GM12878 (cell line): ENCODE data around the gene MACROD2. TPM values are rescaled to one million over a fixed set of nuclear protein-coding genes. Genes with fewer than 3 reads are reported as not detected.

Source experiments
- ATAC-seq: fragments of 200-7000 bp; cut with Tn5 transposase; 3 replicates; pipeline ENCODE4 v1.9.1; 2020; ENCODE audit warnings: mild to moderate bottlenecking, moderate library complexity
- BruUV-seq: library from RNA; stranded (reverse); fragments of 400-500 nt; replicated peaks from 2 replicates; lab custom pipeline; 2021; lab: Mats Ljungman, UMichigan
- CTCF ChIA-PET: fragments of 300-600 bp; sonication (Branson Sonifier 250); formaldehyde crosslinking; extraction: SDS; loops from one replicate; lab custom pipeline; 2021; ENCODE audit warnings: inconsistent platforms; lab: Yijun Ruan, JAX
- POLR2A ChIA-PET: fragments of 350-600 bp; formaldehyde crosslinking; extraction: SDS; loops from one replicate; lab custom pipeline; 2021; ENCODE audit warnings: inconsistent platforms; lab: Charles Lee
- RAD21 ChIA-PET: fragments of 300-600 bp; sonication (Branson Sonifier 250); formaldehyde crosslinking; loops from one replicate; lab custom pipeline; 2023; ENCODE audit warnings: antibody characterized with exemption; ENCODE audit not compliant: unreplicated experiment; lab: Charles Lee
- SMC1A ChIA-PET: fragments of 300-600 bp; sonication (Branson Sonifier 250); formaldehyde crosslinking; loops from one replicate; lab custom pipeline; 2023; ENCODE audit not compliant: unreplicated experiment, uncharacterized antibody; lab: Charles Lee
- DNase-seq: peaks from one replicate; pipeline ENCODE4 v3.0.0-alpha.2; 2011; ENCODE audit warnings: low read depth, low spot score
- FAIRE-seq: peaks from 3 replicates; lab custom pipeline; 2011; peaks lifted over from hg19 to GRCh38; lab: Jason Lieb, UNC
- H2AFZ ChIP-seq: 2 replicates; pipeline ENCODE4 v1.6.0; 2011; ENCODE audit warnings: low read depth, low read length, control low read depth; ENCODE audit not compliant: control insufficient read depth
- H3K27ac ChIP-seq: 2 replicates; pipeline ENCODE4 v1.5.1; 2011; ENCODE audit warnings: control low read depth; ENCODE audit not compliant: control insufficient read depth, insufficient read depth
- H3K27me3 ChIP-seq, 2 experiments: replicated peaks in 1 of 2; 2 replicates each; pipeline versions ENCODE4 v1.6.0 to v1.6.1; 2011; ENCODE audit warnings: low read length in 1 of 2; ENCODE audit not compliant: control insufficient read depth in 2 of 2, insufficient read depth in 2 of 2
- H3K36me3 ChIP-seq, 2 experiments: 2 replicates each; pipeline ENCODE4 v1.5.1; 2011; ENCODE audit warnings: low read length in 1 of 2; ENCODE audit not compliant: control insufficient read depth in 2 of 2, insufficient read depth in 2 of 2
- H3K4me1 ChIP-seq: 2 replicates; pipeline ENCODE4 v1.6.1; 2011; ENCODE audit warnings: mild to moderate bottlenecking, low read length, moderate library complexity, mixed read lengths; ENCODE audit not compliant: control insufficient read depth, insufficient read depth
- H3K4me2 ChIP-seq: 2 replicates; pipeline ENCODE4 v1.6.0; 2011; ENCODE audit warnings: control low read depth; ENCODE audit not compliant: control insufficient read depth, insufficient read depth
- H3K4me3 ChIP-seq: fragments of 200-600 bp; sonication (generic); 2 replicates; pipeline ENCODE4 v1.5.1; 2016
- H3K79me2 ChIP-seq: 2 replicates; pipeline ENCODE4 v1.6.0; 2011; ENCODE audit warnings: low read length; ENCODE audit not compliant: control insufficient read depth, insufficient read depth
- H3K9ac ChIP-seq: 2 replicates; pipeline ENCODE4 v1.8.0; 2011; ENCODE audit warnings: low read length, control low read depth, mixed read lengths; ENCODE audit not compliant: control insufficient read depth, insufficient read depth
- H3K9me3 ChIP-seq: replicated peaks from 3 replicates; pipeline ENCODE4 v1.5.1; 2011; ENCODE audit warnings: mild to moderate bottlenecking, low read length; ENCODE audit not compliant: control insufficient read depth, insufficient read depth
- H4K20me1 ChIP-seq: 2 replicates; pipeline ENCODE4 v1.6.0; 2011; ENCODE audit not compliant: control insufficient read depth, insufficient read depth
- ATF7 ChIP-seq: fragments of 450-650 bp; IDR thresholded peaks from 2 replicates; pipeline ENCODE4 v1.6.1; 2016; ENCODE audit warnings: low read depth, mild to moderate bottlenecking
- BCLAF1 ChIP-seq: fragments of 450-650 bp; IDR thresholded peaks from 2 replicates; pipeline ENCODE4 v1.6.1; 2017; ENCODE audit warnings: antibody characterized with exemption, mild to moderate bottlenecking, moderate library complexity
- BRCA1 ChIP-seq: IDR thresholded peaks from 2 replicates; pipeline ENCODE4 v1.6.1; 2011; ENCODE audit warnings: low read depth, low read length, improper control_type of control experiment
- CEBPB ChIP-seq, 2 experiments: fragments of 150-350 bp in 1 of 2; IDR thresholded peaks; 2 replicates each; pipeline ENCODE4 v1.6.1; 2012 to 2014; ENCODE audit warnings: low read depth in 2 of 2, low read length in 2 of 2, borderline replicate concordance in 1 of 2, inconsistent platforms in 1 of 2
- EED ChIP-seq: sonication (generic); IDR thresholded peaks from 2 replicates; pipeline ENCODE4 v1.6.1; 2016; ENCODE audit warnings: antibody characterized with exemption, low read depth
- JUNB ChIP-seq: IDR thresholded peaks from 2 replicates; pipeline ENCODE4 v1.6.1; 2016; ENCODE audit warnings: antibody characterized with exemption, mild to moderate bottlenecking
- KAT2A ChIP-seq: conservative IDR thresholded peaks from 2 replicates; pipeline ENCODE4 v1.6.1; 2011; ENCODE audit warnings: low read depth, low read length; ENCODE audit not compliant: control insufficient read depth
- MLLT1 ChIP-seq: fragments of 450-650 bp; IDR thresholded peaks from 2 replicates; pipeline ENCODE4 v1.6.1; 2016; ENCODE audit warnings: mild to moderate bottlenecking
- WGBS: methylation state at CpG from one replicate; pipeline ENCODE4 v1.1.6; 2016; ENCODE audit warnings: low lambda C conversion rate; ENCODE audit not compliant: insufficient replicate concordance, insufficient coverage; ENCODE audit errors: missing lambda C conversion rate; 5-methylcytosine and 5-hydroxymethylcytosine counted together
- in situ Hi-C: fragments of 300-500 bp; cut with MboI; formaldehyde crosslinking; loops from 9 replicates; pipeline ENCODE4 v1.14.3; 2018; ENCODE audit warnings: mixed read lengths
- intact Hi-C: fragments of 100-400 bp; cut with micrococcal nuclease; formaldehyde crosslinking; loops from one replicate; pipeline ENCODE4 v1.14.2; 2022; ENCODE audit not compliant: unreplicated experiment
- polyA plus RNA-seq, 11 experiments: library from polyadenylated mRNA; depleted of rRNA in 4 of 11; unstranded in 6 of 11; stranded (reverse) in 5 of 11; fragments of >200 nt; fragmentation: Nextera tagmentation in 4 of 11; fragmentation: Illumina TruSeq in 1 of 11; extraction: Ambion mirVana in 4 of 11; extraction: Trizol in 1 of 11; gene quantifications; 1 replicate in 1 of 11; 2 replicates in 10 of 11; pipeline versions ENCODE4 v1.2.1 to v1.2.3, GENCODE V29; 2011 to 2016; ENCODE audit warnings: inconsistent platforms in 2 of 11, missing spikeins in 2 of 11, low read depth in 1 of 11
- total RNA-seq, 4 experiments: library from RNA; depleted of rRNA in 3 of 4; stranded (reverse); fragments of >200 nt in 3 of 4; fragmentation: Illumina TruSeq in 1 of 4; extraction: Trizol in 1 of 4; gene quantifications; 2 replicates each; pipeline versions ENCODE4 v1.2.1 to v1.2.3, GENCODE V29; 2013 to 2021
- TF ChIP-seq, protein P1 (sequence below): fragments of 450-650 bp; IDR thresholded peaks from 2 replicates; pipeline ENCODE4 v1.6.1; 2018; ENCODE audit warnings: mild to moderate bottlenecking, low read depth, moderate library complexity; ENCODE audit not compliant: partially characterized antibody
- TF ChIP-seq, protein P2 (sequence below): IDR thresholded peaks from 2 replicates; pipeline ENCODE4 v1.6.1; 2011; ENCODE audit warnings: borderline replicate concordance, low read depth, mild to moderate bottlenecking, moderate library complexity, mixed read lengths, low read length; ENCODE audit not compliant: insufficient read depth; ENCODE audit errors: extremely low read length

Gene MACROD2
- total and polyA plus RNA-seq, 10 of the 15 experiments (the other 5 are each of a cell fraction or from before 2014, with no cell fraction given), result 1.1 to 21.5 (median 2.2) TPM

DNA sequence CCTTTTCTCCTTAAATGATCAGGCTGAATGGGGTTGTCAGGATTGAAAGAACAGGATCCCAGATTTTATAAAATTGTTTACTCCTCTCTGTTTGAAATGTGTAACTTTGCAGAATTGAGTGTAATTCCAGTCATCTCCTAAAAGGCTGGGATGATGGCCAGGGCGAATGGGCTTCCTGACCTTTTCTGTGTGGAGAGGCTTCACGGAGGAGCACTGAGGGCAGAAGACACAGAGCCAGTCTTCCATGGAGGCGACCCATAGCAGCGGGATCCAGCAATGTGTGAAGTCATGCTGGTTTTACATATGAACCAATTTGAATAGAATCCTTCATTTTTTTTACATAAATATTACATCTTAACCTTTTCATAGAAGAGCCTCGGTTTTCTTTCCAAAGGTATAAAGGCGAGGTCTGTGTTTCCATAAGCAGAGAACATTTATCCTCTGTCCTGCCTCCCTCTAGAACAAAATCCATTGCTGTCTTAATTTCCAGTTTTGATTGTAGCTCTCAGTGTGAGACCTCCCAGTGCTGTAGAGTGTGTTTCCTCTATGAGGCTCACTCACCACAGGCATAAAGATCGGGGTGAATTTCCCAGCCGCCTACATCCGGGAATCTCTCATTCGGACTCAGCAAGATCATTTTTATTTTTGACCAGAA is 711.8 kb downstream of the MACROD2 start:
- in situ Hi-C loops, result no loop called here
- FAIRE-seq, result no peak
- no peaks in the 10 kb centered on the region for H3K9me3 ChIP-seq
- no peak overlapping the region for H3K27ac ChIP-seq
- no peaks in the 10 kb centered on the region for H3K36me3 ChIP-seq
- intact Hi-C loops, result no loop called here
- no peak overlapping the region for H3K4me3 ChIP-seq
- TF ChIP-seq ATF7 (no peak), JUNB (no peak), MLLT1 (no peak), BRCA1 (no peak), KAT2A (no peak), CEBPB (IDR thresholded peaks at IDR 0.05; ENCODE audit: borderline replicate concordance in 1 of 2, low read depth in 2 of 2, low read length in 2 of 2) (no peak), EED (no peak), BCLAF1 (no peak)
- TF ChIP-seq, protein P1, sequence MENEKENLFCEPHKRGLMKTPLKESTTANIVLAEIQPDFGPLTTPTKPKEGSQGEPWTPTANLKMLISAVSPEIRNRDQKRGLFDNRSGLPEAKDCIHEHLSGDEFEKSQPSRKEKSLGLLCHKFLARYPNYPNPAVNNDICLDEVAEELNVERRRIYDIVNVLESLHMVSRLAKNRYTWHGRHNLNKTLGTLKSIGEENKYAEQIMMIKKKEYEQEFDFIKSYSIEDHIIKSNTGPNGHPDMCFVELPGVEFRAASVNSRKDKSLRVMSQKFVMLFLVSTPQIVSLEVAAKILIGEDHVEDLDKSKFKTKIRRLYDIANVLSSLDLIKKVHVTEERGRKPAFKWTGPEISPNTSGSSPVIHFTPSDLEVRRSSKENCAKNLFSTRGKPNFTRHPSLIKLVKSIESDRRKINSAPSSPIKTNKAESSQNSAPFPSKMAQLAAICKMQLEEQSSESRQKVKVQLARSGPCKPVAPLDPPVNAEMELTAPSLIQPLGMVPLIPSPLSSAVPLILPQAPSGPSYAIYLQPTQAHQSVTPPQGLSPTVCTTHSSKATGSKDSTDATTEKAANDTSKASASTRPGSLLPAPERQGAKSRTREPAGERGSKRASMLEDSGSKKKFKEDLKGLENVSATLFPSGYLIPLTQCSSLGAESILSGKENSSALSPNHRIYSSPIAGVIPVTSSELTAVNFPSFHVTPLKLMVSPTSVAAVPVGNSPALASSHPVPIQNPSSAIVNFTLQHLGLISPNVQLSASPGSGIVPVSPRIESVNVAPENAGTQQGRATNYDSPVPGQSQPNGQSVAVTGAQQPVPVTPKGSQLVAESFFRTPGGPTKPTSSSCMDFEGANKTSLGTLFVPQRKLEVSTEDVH, result no peak
- TF ChIP-seq, protein P2, sequence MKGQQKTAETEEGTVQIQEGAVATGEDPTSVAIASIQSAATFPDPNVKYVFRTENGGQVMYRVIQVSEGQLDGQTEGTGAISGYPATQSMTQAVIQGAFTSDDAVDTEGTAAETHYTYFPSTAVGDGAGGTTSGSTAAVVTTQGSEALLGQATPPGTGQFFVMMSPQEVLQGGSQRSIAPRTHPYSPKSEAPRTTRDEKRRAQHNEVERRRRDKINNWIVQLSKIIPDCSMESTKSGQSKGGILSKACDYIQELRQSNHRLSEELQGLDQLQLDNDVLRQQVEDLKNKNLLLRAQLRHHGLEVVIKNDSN, result no peak
- TF ChIP-seq, all 136 proteins: peak for 0
- no peaks in the 10 kb centered on the region for H3K79me2 ChIP-seq
- no peak overlapping the region for H3K4me2 ChIP-seq
- no peaks in the 10 kb centered on the region for H3K4me1 ChIP-seq
- H3K27me3 ChIP-seq, result no peaks in the 10 kb centered on the region
- H4K20me1 ChIP-seq, result no peaks in the 10 kb centered on the region
- ChIA-PET POLR2A (no interaction called here), SMC1A (interaction anchor here (1.3 to 1.5 kb wide), 3 partner anchors 10 to 176 kb away, joined by 4 to 5 read pairs (median 4); no protein-coding TSS in a partner anchor), RAD21 (no interaction called here), CTCF (interaction anchor here (0.7 to 1.1 kb wide), 2 partner anchors 11 to 1247 kb away, joined by 3 to 4 read pairs; no protein-coding TSS in a partner anchor)
- ATAC-seq (no peak), DNase-seq (no peak)
- BruUV-seq, result no TSS peak
- WGBS, result 70% methylated on average over 10 of the region's 10 CpGs
- H3K9ac ChIP-seq, result no peak overlapping the region
- no peak overlapping the region for H2AFZ ChIP-seq
